Osteoblast (primary cell): ENCODE measurements around the gene RPS3. TPM values are rescaled to one million over a fixed set of nuclear protein-coding genes. Genes with fewer than 3 reads are reported as not detected.

Experiments
- DNase-seq: peaks from one replicate; pipeline ENCODE4 v3.0.0; 2011; ENCODE audit warnings: low spot score, mixed read lengths; ENCODE audit not compliant: insufficient read length; ENCODE audit errors: missing footprints
- H2AFZ ChIP-seq: 2 replicates; pipeline ENCODE4 v1.6.0; 2011; ENCODE audit warnings: mild to moderate bottlenecking, low read length
- H3K27ac ChIP-seq: 2 replicates; pipeline ENCODE4 v1.5.1; 2011; ENCODE audit warnings: mild to moderate bottlenecking, low read depth, low read length, moderate library complexity
- H3K27me3 ChIP-seq: 2 replicates; pipeline ENCODE4 v1.6.0; 2012; ENCODE audit warnings: mild to moderate bottlenecking, control low read depth, inconsistent platforms, low read length, moderate library complexity; ENCODE audit not compliant: insufficient read depth
- H3K36me3 ChIP-seq: 2 replicates; pipeline ENCODE4 v1.5.1; 2011; ENCODE audit warnings: mild to moderate bottlenecking, low read length, control low read depth, moderate library complexity; ENCODE audit not compliant: insufficient read depth
- H3K4me1 ChIP-seq: 2 replicates; pipeline ENCODE4 v1.5.1; 2011; ENCODE audit warnings: mild to moderate bottlenecking, low read length, control low read depth, moderate library complexity; ENCODE audit not compliant: insufficient read depth
- H3K4me2 ChIP-seq: 2 replicates; pipeline ENCODE4 v1.6.0; 2011; ENCODE audit warnings: mild to moderate bottlenecking, low read length; ENCODE audit not compliant: insufficient read depth
- H3K4me3 ChIP-seq: fragments of 200-600 bp; sonication (generic); 3 replicates; pipeline ENCODE4 v1.5.1; 2012; ENCODE audit warnings: mild to moderate bottlenecking, low read length, inconsistent platforms; ENCODE audit not compliant: insufficient read depth
- H3K79me2 ChIP-seq: 2 replicates; pipeline ENCODE4 v1.6.0; 2012; ENCODE audit warnings: mild to moderate bottlenecking, low read length, control low read depth, inconsistent platforms; ENCODE audit not compliant: insufficient read depth
- H3K9me3 ChIP-seq: 2 replicates; pipeline ENCODE4 v1.5.1; 2011; ENCODE audit warnings: low read depth, low read length, control low read depth
- H4K20me1 ChIP-seq: 2 replicates; pipeline ENCODE4 v1.6.0; 2012; ENCODE audit warnings: mild to moderate bottlenecking, low read length, control low read depth; ENCODE audit not compliant: insufficient read depth
- CTCF ChIP-seq: IDR thresholded peaks from 2 replicates; pipeline ENCODE4 v1.5.1; 2011; ENCODE audit warnings: mild to moderate bottlenecking, low read depth, low read length, moderate library complexity; ENCODE audit errors: extremely low read depth
- total RNA-seq: library from RNA; depleted of rRNA; stranded (reverse); fragments of >200 nt; gene quantifications from 2 replicates; pipeline ENCODE4 v1.2.3, GENCODE V29; 2012

Gene RPS3
- total RNA-seq, 1 donor = 1,512 TPM

DNA sequence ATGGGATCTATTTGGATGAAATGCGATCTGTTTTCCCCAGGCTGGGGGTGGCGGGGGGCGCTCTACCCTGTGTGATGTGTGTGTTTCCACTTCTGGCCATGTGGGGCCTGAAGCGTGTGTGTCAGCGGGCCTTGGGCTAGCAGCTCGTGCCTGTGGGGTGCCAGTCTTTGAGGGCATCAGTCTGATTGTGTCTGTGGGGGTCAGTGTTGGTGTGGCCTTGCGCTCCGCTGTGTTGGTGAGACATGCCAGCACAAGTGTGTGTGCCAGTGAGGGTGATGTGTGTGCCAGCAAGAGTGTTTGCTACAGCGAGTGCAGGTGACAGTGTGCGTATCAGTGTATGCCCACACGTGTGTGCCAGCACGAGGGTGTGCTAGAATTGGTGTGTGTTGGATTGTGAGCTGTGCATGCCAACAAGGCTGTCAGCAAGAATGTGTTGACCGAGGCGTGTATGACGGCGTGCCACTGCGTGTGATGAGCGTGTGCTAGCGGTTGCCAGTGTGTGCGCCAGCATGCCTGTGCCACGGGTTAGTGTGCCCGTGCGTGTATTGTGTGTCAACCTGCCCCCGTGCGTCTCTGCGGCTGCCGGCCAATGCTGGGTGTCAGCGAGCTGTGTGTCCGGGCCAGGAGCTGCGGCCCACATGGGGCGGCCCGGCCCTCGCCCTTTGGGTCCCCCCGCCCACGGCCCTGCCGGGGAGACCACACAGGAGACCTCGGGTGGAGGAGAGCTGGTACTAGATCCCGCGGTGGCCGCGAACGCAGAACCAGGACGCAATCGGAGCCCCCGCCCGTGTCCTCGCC lies 48.4 kb upstream of the RPS3 start:
- Histone ChIP-seq H4K20me1 (peaks cover 8% of the 10 kb centered on the region), H3K27ac (no peak overlapping the region), H3K27me3 (no peaks in the 10 kb centered on the region), H3K9me3 (no peaks in the 10 kb centered on the region), H3K4me2 (peak overlapping the region; percentile 86), H3K36me3 (no peaks in the 10 kb centered on the region), H3K4me1 (peaks cover 31% of the 10 kb centered on the region), H2AFZ (peak overlapping the region; percentile 70), H3K79me2 (peaks cover 2% of the 10 kb centered on the region), H3K4me3 (peak overlapping the region; percentile 78)
- TF ChIP-seq CTCF = no peak
- peak; percentile 92 for DNase-seq

DNA sequence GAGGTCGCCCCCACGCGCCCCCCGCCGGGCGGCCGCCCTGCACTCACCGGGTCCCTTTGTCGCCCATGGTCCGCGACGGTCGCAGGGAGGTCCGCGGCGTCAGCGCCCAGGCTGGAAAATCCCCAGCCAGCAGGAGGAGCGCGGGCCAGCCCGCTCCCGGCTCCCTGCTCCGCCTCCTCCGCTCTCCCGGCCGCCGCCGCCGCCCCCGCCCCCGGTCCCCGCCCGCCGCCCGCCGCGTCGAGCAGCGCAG lies 47.9 kb upstream of the RPS3 start, which contains the start of gene ARRB1:
ARRB1 (minus strand) TSS at position 121 of the 250 bp plus-strand sequence; CDS start at position 67, 54 bp downstream.
- DNase-seq = peak; percentile 95
- H3K79me2 ChIP-seq = peaks cover 2% of the 10 kb centered on the region
- H3K27me3 ChIP-seq = no peaks in the 10 kb centered on the region
- peak within 1 kb of the TSS; percentile 78 for H3K4me3 ChIP-seq
- peaks cover 8% of the 10 kb centered on the region for H4K20me1 ChIP-seq
- H3K27ac ChIP-seq = no peak within 1 kb of the TSS
- peak within 1 kb of the TSS; percentile 86 for H3K4me2 ChIP-seq
- H2AFZ ChIP-seq = peak within 1 kb of the TSS; percentile 83
- H3K36me3 ChIP-seq = no peaks in the 10 kb centered on the region
- peaks cover 31% of the 10 kb centered on the region for H3K4me1 ChIP-seq
- no peaks in the 10 kb centered on the region for H3K9me3 ChIP-seq
- TF ChIP-seq CTCF = no peak

DNA sequence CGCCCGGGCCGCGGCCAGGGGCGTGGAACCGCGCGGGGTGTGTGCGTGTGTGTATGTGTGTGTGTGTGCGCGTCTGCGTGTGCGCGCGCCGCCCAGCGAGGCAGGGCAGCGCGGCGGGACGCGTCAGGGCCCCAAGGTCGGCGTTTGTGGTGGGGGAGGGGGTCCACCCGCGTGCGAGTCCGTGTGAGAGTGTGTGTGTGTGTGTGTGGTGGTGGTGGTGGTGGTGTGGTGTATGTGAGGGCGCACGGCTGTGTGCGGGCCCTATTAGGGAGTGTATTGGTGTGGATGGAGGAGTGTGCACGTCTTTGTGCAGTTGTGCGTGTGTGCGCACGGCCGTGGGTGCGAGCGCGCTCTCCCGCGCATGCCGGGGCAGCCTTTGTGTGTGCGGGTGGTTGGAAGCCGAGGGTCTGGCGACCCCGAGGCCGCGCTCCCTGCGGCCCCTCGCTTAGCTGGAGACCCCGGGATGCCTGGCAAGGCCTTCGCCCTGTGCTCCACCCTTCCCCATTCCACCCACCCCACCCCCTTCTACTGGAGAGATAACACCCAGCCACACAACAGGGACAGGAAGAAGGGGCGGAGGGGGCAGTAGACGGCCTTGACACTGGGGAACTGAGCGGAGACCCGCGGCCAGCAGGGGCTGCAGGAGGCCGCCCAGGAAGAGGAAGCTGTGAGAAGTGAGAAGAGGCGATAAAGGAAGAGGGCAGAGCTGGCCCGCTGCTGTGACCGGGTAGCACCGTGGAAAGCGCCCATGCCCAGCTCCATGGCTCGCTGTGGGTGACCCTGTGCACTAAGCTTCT lies 47.3 kb upstream of the RPS3 start:
- H3K27me3 ChIP-seq = no peaks in the 10 kb centered on the region
- TF ChIP-seq CTCF = no peak
- peaks cover 26% of the 10 kb centered on the region for H3K4me1 ChIP-seq
- peak overlapping the region; percentile 78 for H3K4me3 ChIP-seq
- H3K9me3 ChIP-seq = no peaks in the 10 kb centered on the region
- H4K20me1 ChIP-seq = peaks cover 8% of the 10 kb centered on the region
- H3K36me3 ChIP-seq = no peaks in the 10 kb centered on the region
- H2AFZ ChIP-seq = peak overlapping the region; percentile 83
- DNase-seq = peak; percentile 90
- H3K4me2 ChIP-seq = peak overlapping the region; percentile 86
- peaks cover 2% of the 10 kb centered on the region for H3K79me2 ChIP-seq
- H3K27ac ChIP-seq = no peak overlapping the region
